ENCODE measurements around the gene PPIL6. TPM values are rescaled to one million over a fixed set of nuclear protein-coding genes. Genes with fewer than 3 reads are reported as not detected.
A peak's percentile ranks its signal among the peaks of the same experiment; 100 is the strongest.

The PPIL6 gene
- polyA plus RNA-seq, 2 of the 4 experiments (the other 2 are of a cell fraction), result 1.6 to 5.0 TPM

DNA sequence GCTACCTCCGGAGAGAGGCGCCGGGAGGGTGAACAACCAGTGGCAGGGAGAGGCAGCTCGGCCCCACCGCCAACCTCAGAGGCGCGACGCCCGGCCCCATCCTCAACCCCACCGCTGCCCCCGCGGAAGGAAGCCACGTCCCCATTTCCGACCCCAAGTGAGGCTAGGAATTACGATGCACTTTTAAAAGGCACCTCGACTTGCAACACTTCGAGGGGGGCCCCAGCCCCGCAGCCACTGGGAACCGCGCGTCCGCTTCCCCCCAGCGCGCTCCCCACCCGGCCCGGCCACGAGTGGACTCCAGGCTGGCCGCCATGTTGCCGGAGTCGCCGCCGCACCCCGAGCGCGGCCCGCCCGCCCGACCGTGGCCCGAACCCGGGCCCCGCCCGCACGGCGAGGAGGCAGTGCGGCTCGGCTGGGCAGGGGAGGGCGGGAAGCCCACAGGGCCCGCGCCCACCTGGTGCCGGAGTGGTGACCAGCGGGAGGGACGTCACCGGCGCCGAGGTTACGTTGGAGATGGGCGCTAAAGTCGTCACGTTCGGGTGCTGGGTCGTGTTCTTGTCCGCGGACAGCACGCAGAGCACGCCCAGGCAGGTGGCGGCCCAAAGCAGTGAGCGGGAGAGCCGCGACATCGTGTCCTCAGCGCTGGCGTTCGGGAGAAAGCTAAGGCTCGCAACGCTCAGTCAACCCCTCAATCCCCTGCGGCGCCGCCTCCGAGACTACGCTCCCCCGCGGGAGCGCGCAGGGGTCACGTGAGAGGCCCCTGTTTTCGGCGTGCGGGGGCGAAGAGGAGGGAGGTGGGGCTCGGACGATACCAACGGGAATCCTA lies 58.5 kb downstream of the PPIL6 start, which contains the start of gene CD164:
TSS of gene CD164 (minus strand) at position 721 of the 829 bp plus-strand sequence. CDS start at position 632, 89 bp downstream.
- peak; percentile 64 to 74 for ATAC-seq
- no peak for FAIRE-seq
- 0% methylated on average over 7 of the region's 93 CpGs for WGBS (ENCODE audit: missing lambda C conversion rate)
- Histone ChIP-seq H3K4me2 (peak within 1 kb of the TSS; percentile 89), H3K4me1 (peaks cover 34% of the 10 kb centered on the region; the same call in 2 of the 3 replicates), H3K4me3 (peak within 1 kb of the TSS; percentile 97), H3K27ac (peak within 1 kb of the TSS; percentile 97 to 100), H3K9me3 (no peaks in the 10 kb centered on the region)
- POLR2A ChIA-PET, result interaction anchor here (0.6 to 2.5 kb wide), 6 partner anchors 10 to 825 kb away, joined by 3 to 17 read pairs (median 6); partner anchors contain the start of genes CEP57L1, PPIL6, SESN1 and SMPD2
- TF ChIP-seq KDM1A (IDR thresholded peaks at IDR 0.05; ENCODE audit: low read depth), result no peak
- no peak for TF ChIP-seq MAFK (IDR thresholded peaks at IDR 0.05; ENCODE audit: partially characterized antibody)
- TF ChIP-seq, protein P1, sequence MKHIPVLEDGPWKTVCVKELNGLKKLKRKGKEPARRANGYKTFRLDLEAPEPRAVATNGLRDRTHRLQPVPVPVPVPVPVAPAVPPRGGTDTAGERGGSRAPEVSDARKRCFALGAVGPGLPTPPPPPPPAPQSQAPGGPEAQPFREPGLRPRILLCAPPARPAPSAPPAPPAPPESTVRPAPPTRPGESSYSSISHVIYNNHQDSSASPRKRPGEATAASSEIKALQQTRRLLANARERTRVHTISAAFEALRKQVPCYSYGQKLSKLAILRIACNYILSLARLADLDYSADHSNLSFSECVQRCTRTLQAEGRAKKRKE (CRISPR knock-in tag; IDR thresholded peaks at IDR 0.05; ENCODE audit: low read depth), result no peak
- peak; percentile 74 for TF ChIP-seq BHLHE40 (IDR thresholded peaks at IDR 0.05; ENCODE audit: low read depth, low read length)
- TF ChIP-seq, protein P2, sequence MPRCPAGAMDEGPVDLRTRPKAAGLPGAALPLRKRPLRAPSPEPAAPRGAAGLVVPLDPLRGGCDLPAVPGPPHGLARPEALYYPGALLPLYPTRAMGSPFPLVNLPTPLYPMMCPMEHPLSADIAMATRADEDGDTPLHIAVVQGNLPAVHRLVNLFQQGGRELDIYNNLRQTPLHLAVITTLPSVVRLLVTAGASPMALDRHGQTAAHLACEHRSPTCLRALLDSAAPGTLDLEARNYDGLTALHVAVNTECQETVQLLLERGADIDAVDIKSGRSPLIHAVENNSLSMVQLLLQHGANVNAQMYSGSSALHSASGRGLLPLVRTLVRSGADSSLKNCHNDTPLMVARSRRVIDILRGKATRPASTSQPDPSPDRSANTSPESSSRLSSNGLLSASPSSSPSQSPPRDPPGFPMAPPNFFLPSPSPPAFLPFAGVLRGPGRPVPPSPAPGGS (IDR thresholded peaks at IDR 0.05), result peak; percentile 24; the same call in 1 of the 3 replicates
- peak; percentile 59; the same call in 1 of the 2 replicates for TF ChIP-seq MAZ (IDR thresholded peaks at IDR 0.05; ENCODE audit: borderline replicate concordance, low read depth, low read length)
- peak; percentile 66 for TF ChIP-seq PHF8 (IDR thresholded peaks at IDR 0.05; ENCODE audit: borderline replicate concordance, low read depth)
- TF ChIP-seq JUN (IDR thresholded peaks at IDR 0.05), result peak in 1 of 2 experiments; percentile 13; a peak in 3 of 5 replicates
- peak; percentile 80 for TF ChIP-seq POLR2A (IDR thresholded peaks at IDR 0.05; ENCODE audit: low read length)
- DNase-seq (ENCODE audit: low read depth in 1 of 2, low spot score in 1 of 2), result peak; percentile 80 to 92
- CTCF ChIA-PET, result interaction anchor here (0.8 to 5.0 kb wide), 6 partner anchors 11 to 198 kb away, joined by 3 to 50 read pairs (median 5); no protein-coding TSS in a partner anchor

DNA sequence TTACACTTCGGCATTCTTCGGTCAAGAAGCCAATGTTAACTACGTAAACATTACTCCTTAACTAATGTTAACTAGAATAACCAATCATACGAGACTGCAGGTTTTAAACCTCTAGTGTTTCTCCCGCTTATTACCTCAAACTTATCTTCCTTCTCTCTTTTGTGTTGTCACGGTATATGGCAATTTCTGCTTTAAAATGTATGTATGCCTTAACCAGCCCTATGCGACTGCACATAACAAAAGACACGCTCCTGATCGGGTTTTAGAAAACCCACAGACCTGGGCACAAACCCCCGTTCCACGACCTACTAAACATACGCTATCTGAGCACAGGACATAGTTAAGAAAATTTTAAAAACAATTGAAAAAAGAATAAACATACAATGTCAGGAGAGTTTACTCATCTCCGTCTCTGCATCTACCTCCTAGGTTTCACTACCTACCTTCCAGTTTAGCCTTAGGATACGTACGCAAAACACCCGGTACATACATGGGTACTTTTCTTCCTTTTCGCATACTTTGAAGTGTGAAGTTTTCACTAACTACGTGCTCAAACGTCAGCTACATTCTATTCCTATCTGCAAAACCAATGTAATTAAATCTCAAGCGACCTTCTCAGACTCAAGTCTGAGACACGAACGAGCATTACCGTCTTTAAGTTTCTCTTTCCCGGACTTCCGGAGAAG lies 59.2 kb downstream of the PPIL6 start:
- POLR2A ChIA-PET, result interaction anchor here (2.5 kb wide), 1 partner anchor 286 kb away, joined by 17 read pairs; the partner anchor contains the start of genes CEP57L1 and SESN1
- no peak for FAIRE-seq
- peaks cover 34% of the 10 kb centered on the region; the same call in 2 of the 3 replicates for H3K4me1 ChIP-seq
- TF ChIP-seq KDM1A (IDR thresholded peaks at IDR 0.05; ENCODE audit: low read depth) (no peak), TFCP2L1 (CRISPR knock-in tag; IDR thresholded peaks at IDR 0.05) (no peak), FOSB (CRISPR knock-in tag; IDR thresholded peaks at IDR 0.05) (no peak), MYC (IDR thresholded peaks at IDR 0.05; ENCODE audit: borderline replicate concordance, low read length) (no peak), RARB (CRISPR knock-in tag; IDR thresholded peaks at IDR 0.05) (no peak), GATA3 (IDR thresholded peaks at IDR 0.05; ENCODE audit: borderline replicate concordance) (no peak), ZC3H11A (IDR thresholded peaks at IDR 0.05) (no peak), TP53 (CRISPR knock-in tag; IDR thresholded peaks at IDR 0.05) (no peak), HOXB5 (CRISPR knock-in tag; IDR thresholded peaks at IDR 0.05) (no peak), JUNB (IDR thresholded peaks at IDR 0.05) (no peak), MAZ (IDR thresholded peaks at IDR 0.05; ENCODE audit: borderline replicate concordance, low read depth, low read length) (no peak), ESRRA (IDR thresholded peaks at IDR 0.05; ENCODE audit: borderline replicate concordance, low read length) (no peak), EHMT2 (IDR thresholded peaks at IDR 0.05; ENCODE audit: low read depth) (no peak)
- TF ChIP-seq, protein P3, sequence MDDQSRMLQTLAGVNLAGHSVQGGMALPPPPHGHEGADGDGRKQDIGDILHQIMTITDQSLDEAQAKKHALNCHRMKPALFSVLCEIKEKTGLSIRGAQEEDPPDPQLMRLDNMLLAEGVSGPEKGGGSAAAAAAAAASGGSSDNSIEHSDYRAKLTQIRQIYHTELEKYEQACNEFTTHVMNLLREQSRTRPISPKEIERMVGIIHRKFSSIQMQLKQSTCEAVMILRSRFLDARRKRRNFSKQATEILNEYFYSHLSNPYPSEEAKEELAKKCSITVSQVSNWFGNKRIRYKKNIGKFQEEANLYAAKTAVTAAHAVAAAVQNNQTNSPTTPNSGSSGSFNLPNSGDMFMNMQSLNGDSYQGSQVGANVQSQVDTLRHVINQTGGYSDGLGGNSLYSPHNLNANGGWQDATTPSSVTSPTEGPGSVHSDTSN (IDR thresholded peaks at IDR 0.05), result no peak
- TF ChIP-seq, protein P4, sequence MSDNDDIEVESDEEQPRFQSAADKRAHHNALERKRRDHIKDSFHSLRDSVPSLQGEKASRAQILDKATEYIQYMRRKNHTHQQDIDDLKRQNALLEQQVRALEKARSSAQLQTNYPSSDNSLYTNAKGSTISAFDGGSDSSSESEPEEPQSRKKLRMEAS (IDR thresholded peaks at IDR 0.05), result no peak
- TF ChIP-seq, protein P5, sequence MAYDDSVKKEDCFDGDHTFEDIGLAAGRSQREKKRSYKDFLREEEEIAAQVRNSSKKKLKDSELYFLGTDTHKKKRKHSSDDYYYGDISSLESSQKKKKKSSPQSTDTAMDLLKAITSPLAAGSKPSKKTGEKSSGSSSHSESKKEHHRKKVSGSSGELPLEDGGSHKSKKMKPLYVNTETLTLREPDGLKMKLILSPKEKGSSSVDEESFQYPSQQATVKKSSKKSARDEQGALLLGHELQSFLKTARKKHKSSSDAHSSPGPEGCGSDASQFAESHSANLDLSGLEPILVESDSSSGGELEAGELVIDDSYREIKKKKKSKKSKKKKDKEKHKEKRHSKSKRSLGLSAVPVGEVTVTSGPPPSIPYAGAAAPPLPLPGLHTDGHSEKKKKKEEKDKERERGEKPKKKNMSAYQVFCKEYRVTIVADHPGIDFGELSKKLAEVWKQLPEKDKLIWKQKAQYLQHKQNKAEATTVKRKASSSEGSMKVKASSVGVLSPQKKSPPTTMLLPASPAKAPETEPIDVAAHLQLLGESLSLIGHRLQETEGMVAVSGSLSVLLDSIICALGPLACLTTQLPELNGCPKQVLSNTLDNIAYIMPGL (CRISPR knock-in tag; IDR thresholded peaks at IDR 0.05; ENCODE audit: borderline replicate concordance), result no peak
- TF ChIP-seq, protein P2 (IDR thresholded peaks at IDR 0.05), result no peak
- TF ChIP-seq, protein P6, sequence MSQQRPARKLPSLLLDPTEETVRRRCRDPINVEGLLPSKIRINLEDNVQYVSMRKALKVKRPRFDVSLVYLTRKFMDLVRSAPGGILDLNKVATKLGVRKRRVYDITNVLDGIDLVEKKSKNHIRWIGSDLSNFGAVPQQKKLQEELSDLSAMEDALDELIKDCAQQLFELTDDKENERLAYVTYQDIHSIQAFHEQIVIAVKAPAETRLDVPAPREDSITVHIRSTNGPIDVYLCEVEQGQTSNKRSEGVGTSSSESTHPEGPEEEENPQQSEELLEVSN (IDR thresholded peaks at IDR 0.05; ENCODE audit: borderline replicate concordance, low read depth), result no peak

More for the DNA sequence above, 59.2 kb downstream of the PPIL6 start:
- H3K27ac ChIP-seq, result peak overlapping the region; percentile 97 to 100
- no peak for ATAC-seq
- no peak for DNase-seq (ENCODE audit: low read depth in 1 of 2, low spot score in 1 of 2)
- H3K9me3 ChIP-seq, result no peaks in the 10 kb centered on the region
- CTCF ChIA-PET, result no interaction called here
- peak overlapping the region; percentile 89 for H3K4me2 ChIP-seq
- 2% methylated on average over 25 of the region's 25 CpGs for WGBS (ENCODE audit: missing lambda C conversion rate)
- peak overlapping the region; percentile 97 for H3K4me3 ChIP-seq

All from A549 (cell line).